Measurements from ENCODE around the gene TNS1. TPM values are rescaled to one million over a fixed set of nuclear protein-coding genes. Genes with fewer than 3 reads are reported as not detected.
A peak's percentile ranks its signal among the peaks of the same experiment; 100 is the strongest.

TNS1 gene
- total RNA-seq, 3 donors from 2014 or later (not counting 1 experiment from before 2014, with no cell fraction given), result 1.1 to 3.0 (median 2.1) TPM

DNA sequence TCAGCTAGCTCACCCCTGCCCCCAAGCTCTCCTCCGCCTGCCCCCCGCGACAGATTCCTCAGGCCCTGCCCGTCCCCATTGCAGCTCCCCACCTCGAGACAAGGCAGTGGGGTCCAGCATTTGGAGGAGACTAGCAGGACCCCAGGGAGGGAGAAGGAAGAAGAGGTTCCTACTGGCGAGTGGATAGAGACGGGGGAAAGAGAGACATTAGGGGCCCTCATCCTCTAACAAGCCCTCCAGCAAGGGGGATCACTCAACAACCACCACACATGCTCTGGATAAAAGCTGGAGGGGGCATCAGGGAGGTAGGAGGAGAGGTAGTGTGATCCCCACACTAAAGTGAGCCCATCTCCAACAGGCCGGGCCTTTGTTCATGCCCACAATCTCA lies 8.9 kb upstream of the TNS1 start:
- WGBS (ENCODE audit: insufficient coverage), result 69% methylated on average over 6 of the region's 8 CpGs
- Histone ChIP-seq H3K36me3 (ENCODE audit: control insufficient read depth, insufficient read depth, low read length) (no peaks in the 10 kb centered on the region), H3K27ac (ENCODE audit: low read length) (no peak overlapping the region), H3K27me3 (ENCODE audit: control insufficient read depth, insufficient read depth, low read length) (peaks cover 19% of the 10 kb centered on the region), H3K4me1 (ENCODE audit: control insufficient read depth, insufficient read depth, low read length) (peaks cover 14% of the 10 kb centered on the region), H3K9me3 (ENCODE audit: control insufficient read depth, insufficient read depth, low read length) (no peaks in the 10 kb centered on the region), H3K4me3 (ENCODE audit: low read length) (no peak overlapping the region)
- DNase-seq (no peak), ATAC-seq (no peak)
- TF ChIP-seq, protein P1, sequence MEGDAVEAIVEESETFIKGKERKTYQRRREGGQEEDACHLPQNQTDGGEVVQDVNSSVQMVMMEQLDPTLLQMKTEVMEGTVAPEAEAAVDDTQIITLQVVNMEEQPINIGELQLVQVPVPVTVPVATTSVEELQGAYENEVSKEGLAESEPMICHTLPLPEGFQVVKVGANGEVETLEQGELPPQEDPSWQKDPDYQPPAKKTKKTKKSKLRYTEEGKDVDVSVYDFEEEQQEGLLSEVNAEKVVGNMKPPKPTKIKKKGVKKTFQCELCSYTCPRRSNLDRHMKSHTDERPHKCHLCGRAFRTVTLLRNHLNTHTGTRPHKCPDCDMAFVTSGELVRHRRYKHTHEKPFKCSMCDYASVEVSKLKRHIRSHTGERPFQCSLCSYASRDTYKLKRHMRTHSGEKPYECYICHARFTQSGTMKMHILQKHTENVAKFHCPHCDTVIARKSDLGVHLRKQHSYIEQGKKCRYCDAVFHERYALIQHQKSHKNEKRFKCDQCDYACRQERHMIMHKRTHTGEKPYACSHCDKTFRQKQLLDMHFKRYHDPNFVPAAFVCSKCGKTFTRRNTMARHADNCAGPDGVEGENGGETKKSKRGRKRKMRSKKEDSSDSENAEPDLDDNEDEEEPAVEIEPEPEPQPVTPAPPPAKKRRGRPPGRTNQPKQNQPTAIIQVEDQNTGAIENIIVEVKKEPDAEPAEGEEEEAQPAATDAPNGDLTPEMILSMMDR (IDR thresholded peaks at IDR 0.05), result no peak
- Mint-ChIP-seq H3K4me1 (peaks cover 4 to 12% of the 10 kb centered on the region in 2 donors), H3K27me3 (ENCODE audit: low read depth in 2 of 2) (peaks cover 31 to 41% of the 10 kb centered on the region in 2 donors), H3K27ac (no peak overlapping the region), H3K4me3 (no peak overlapping the region), H3K36me3 (no peaks in the 10 kb centered on the region), H3K9me3 (no peaks in the 10 kb centered on the region)
- intact Hi-C loops (cut with micrococcal nuclease), result no loop called here

DNA sequence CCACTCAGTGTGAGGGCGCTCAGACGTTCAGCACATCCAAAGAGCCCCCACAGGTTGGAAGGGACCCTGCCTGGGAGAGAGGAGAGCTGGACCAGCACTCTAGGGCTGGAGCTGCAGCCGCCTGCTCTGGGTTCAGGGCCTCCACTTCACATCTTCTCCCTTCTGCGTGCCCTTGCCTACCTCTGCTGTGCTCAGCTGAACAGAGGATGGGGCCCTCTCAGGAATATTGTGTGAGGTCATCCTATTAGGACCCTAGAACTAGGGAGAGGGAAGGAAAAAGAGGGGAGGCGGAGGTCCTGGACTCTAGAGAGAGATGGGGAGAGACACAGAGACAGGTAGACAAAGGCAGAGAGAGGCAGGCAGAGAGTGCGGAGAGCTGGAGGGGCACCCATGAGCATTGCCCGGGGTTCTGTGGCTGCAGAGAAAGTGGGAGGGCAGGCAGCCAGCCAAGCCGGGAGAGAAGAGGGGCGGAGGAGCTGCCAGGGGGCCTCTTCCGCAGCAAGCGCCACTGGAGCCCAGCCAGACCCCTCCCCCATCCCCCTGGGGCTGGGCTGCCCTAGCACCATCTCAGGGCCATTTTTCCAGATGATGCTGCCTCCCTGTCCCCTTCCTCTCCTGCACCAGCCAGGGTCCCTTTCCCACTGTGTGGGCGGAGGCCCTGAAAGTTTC lies 8.3 kb upstream of the TNS1 start:
- Histone ChIP-seq H3K9me3 (ENCODE audit: control insufficient read depth, insufficient read depth, low read length) (no peaks in the 10 kb centered on the region), H3K27me3 (ENCODE audit: control insufficient read depth, insufficient read depth, low read length) (peaks cover 19% of the 10 kb centered on the region), H3K4me3 (ENCODE audit: low read length) (no peak overlapping the region), H3K27ac (ENCODE audit: low read length) (no peak overlapping the region), H3K4me1 (ENCODE audit: control insufficient read depth, insufficient read depth, low read length) (peaks cover 14% of the 10 kb centered on the region), H3K36me3 (ENCODE audit: control insufficient read depth, insufficient read depth, low read length) (no peaks in the 10 kb centered on the region)
- H3K4me1 Mint-ChIP-seq, result peaks cover 4 to 12% of the 10 kb centered on the region in 2 donors
- DNase-seq, result no peak
- intact Hi-C loops (cut with micrococcal nuclease), result no loop called here
- WGBS (ENCODE audit: insufficient coverage), result 31% methylated on average over 11 of the region's 12 CpGs
- H3K27me3 Mint-ChIP-seq (ENCODE audit: low read depth in 2 of 2), result peaks cover 31 to 39% of the 10 kb centered on the region in 2 donors
- H3K9me3 Mint-ChIP-seq, result no peaks in the 10 kb centered on the region
- ATAC-seq, result no peak
- H3K4me3 Mint-ChIP-seq, result peak overlapping the region; percentile 79
- H3K36me3 Mint-ChIP-seq, result no peaks in the 10 kb centered on the region
- H3K27ac Mint-ChIP-seq, result no peak overlapping the region
- TF ChIP-seq, protein P1 (IDR thresholded peaks at IDR 0.05), result no peak

DNA sequence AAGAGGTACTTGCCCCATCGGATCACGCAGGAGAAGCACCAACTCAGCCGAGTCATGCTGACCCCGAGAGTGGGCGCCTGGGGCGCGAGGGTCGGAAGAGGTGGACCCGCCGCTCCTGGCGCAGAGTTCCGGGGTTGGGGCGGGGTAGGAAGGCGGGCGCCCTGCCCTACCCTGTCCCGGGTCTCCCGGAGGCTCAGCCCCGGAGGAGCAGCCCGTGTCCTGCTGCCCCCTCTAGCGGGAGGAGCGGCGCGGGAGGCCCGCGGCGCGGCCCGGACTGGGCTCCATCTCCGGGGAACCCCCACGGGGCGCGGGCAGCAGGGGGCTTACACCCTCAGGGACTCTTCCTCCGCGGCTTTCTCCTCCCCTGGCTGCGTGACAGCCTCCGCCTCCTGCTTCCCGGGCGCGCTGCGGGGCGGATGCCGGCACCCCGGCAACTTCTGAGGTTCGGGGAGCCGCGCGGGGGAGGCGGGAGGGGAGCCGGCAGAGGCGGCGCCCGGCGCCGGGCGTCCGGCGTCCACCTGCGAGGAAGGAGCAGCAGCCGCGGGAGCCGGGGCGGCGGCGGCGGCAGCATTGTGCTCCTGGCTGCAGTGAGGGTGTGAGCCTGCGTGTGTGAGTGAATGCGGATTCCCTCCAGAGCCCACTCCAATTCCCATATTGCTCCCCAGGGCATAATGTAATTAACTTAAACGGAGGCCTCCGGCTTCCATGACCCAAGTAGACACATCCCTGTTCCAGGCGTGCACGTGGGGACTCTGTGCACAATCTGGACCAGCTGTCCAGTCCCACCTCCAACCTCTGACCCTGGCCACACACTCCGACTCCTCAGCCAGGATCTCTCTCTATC lies 7.6 kb upstream of the TNS1 start:
- Histone ChIP-seq H3K27ac (ENCODE audit: low read length) (no peak overlapping the region), H3K27me3 (ENCODE audit: control insufficient read depth, insufficient read depth, low read length) (peaks cover 19% of the 10 kb centered on the region), H3K4me1 (ENCODE audit: control insufficient read depth, insufficient read depth, low read length) (peaks cover 14% of the 10 kb centered on the region), H3K4me3 (ENCODE audit: low read length) (no peak overlapping the region), H3K36me3 (ENCODE audit: control insufficient read depth, insufficient read depth, low read length) (no peaks in the 10 kb centered on the region), H3K9me3 (ENCODE audit: control insufficient read depth, insufficient read depth, low read length) (no peaks in the 10 kb centered on the region)
- Mint-ChIP-seq H3K27ac (no peak overlapping the region), H3K4me3 (peak overlapping the region; percentile 79), H3K27me3 (ENCODE audit: low read depth in 2 of 2) (peaks cover 35 to 43% of the 10 kb centered on the region in 2 donors), H3K4me1 (peaks cover 4 to 12% of the 10 kb centered on the region in 2 donors), H3K9me3 (no peaks in the 10 kb centered on the region), H3K36me3 (no peaks in the 10 kb centered on the region)
- ATAC-seq (peak; percentile 76 to 92 (median 88)), DNase-seq (peak; percentile 32 to 52)
- intact Hi-C loops (cut with micrococcal nuclease), result no loop called here
- TF ChIP-seq, protein P1 (IDR thresholded peaks at IDR 0.05), result no peak
- 2% methylated on average over 72 of the region's 72 CpGs for WGBS (ENCODE audit: insufficient coverage)
